GM12874 (cell line): Measurements from ENCODE around the gene NPAS1.

ENCODE experiments used
- CTCF ChIP-seq: IDR thresholded peaks from 2 replicates; pipeline ENCODE4 v1.5.1; 2011; ENCODE audit warnings: low read depth, mild to moderate bottlenecking, control low read depth, low read length, moderate library complexity; ENCODE audit not compliant: insufficient read depth

Gene NPAS1

GRCh38 chr19:47070756-47071155 is 51.1 kb downstream of the NPAS1 start:
- TF ChIP-seq CTCF: no peak

GRCh38 chr19:47071731-47072130 is 52.1 kb downstream of the NPAS1 start:
- TF ChIP-seq CTCF: no peak

GRCh38 chr19:47072323-47072722 is 52.7 kb downstream of the NPAS1 start:
- no peak for TF ChIP-seq CTCF

GRCh38 chr19:47073574-47073973 is 53.9 kb downstream of the NPAS1 start:
- no peak for TF ChIP-seq CTCF

GRCh38 chr19:47074621-47075020 is 55.0 kb downstream of the NPAS1 start:
- TF ChIP-seq CTCF: no peak

- TF ChIP-seq CTCF: no peak
Observed at GRCh38 chr19:47075179-47075810, 55.7 kb downstream of the NPAS1 start.

GRCh38 chr19:47075941-47076340 is 56.3 kb downstream of the NPAS1 start:
- no peak for TF ChIP-seq CTCF
